MCF 10A (cell line): ENCODE data around the gene CFAP119. TPM values are rescaled to one million over a fixed set of nuclear protein-coding genes. Genes with fewer than 3 reads are reported as not detected.

Source experiments
- BruUV-seq: library from RNA; stranded (reverse); fragments of 400-500 nt; replicated peaks from 2 replicates; lab custom pipeline; 2021; lab: Mats Ljungman, UMichigan
- CTCF ChIA-PET: fragments of 300-600 bp; sonication (Branson Sonifier 250); formaldehyde crosslinking; extraction: SDS; loops from one replicate; lab custom pipeline; 2021; ENCODE audit warnings: antibody characterized with exemption, inconsistent platforms; lab: Yijun Ruan, JAX
- POLR2A ChIA-PET: fragments of 300-600, 350-650 bp; sonication (Branson Sonifier 250); formaldehyde crosslinking; extraction: SDS; loops from one replicate; lab custom pipeline; 2020; ENCODE audit warnings: antibody characterized with exemption, inconsistent platforms; lab: Yijun Ruan, JAX
- DNase-seq: peaks from one replicate; pipeline ENCODE4 v3.0.0-alpha.2; 2018; ENCODE audit not compliant: unreplicated experiment
- H3K27ac Mint-ChIP-seq: one replicate; pipeline ENCODE4 v1.8.0; 2022; ENCODE audit warnings: mild to moderate bottlenecking, low read depth, mixed read lengths; ENCODE audit not compliant: unreplicated experiment
- H3K27me3 Mint-ChIP-seq: one replicate; pipeline ENCODE4 v1.8.0; 2022; ENCODE audit warnings: mixed read lengths; ENCODE audit not compliant: insufficient read depth, unreplicated experiment
- H3K36me3 Mint-ChIP-seq: one replicate; pipeline ENCODE4 v1.8.0; 2022; ENCODE audit warnings: mild to moderate bottlenecking, moderate library complexity, mixed read lengths; ENCODE audit not compliant: insufficient read depth, unreplicated experiment
- H3K4me1 Mint-ChIP-seq: one replicate; pipeline ENCODE4 v1.8.0; 2022; ENCODE audit warnings: mixed read lengths; ENCODE audit not compliant: insufficient read depth, unreplicated experiment
- H3K4me3 Mint-ChIP-seq: one replicate; pipeline ENCODE4 v1.8.0; 2022; ENCODE audit warnings: mild to moderate bottlenecking, moderate library complexity, mixed read lengths; ENCODE audit not compliant: unreplicated experiment
- H3K9me3 Mint-ChIP-seq: one replicate; pipeline ENCODE4 v1.8.0; 2022; ENCODE audit warnings: mixed read lengths; ENCODE audit not compliant: unreplicated experiment
- intact Hi-C: fragments of 100-400 bp; cut with micrococcal nuclease; formaldehyde crosslinking; loops from 2 replicates; pipeline ENCODE4 v1.14.1; 2022
- total RNA-seq: library from RNA; stranded (reverse); gene quantifications from 2 replicates; pipeline ENCODE4 v1.2.3, GENCODE V29; 2022
- TF ChIP-seq, protein P1 (sequence below): fragments of 200-600 bp; IDR thresholded peaks from one replicate; pipeline ENCODE4 v1.8.0; 2022; ENCODE audit warnings: antibody characterized with exemption, mild to moderate bottlenecking; ENCODE audit not compliant: unreplicated experiment

CFAP119 gene
- total RNA-seq, 1 experiment from 2014 or later, result 5.2 TPM

DNA sequence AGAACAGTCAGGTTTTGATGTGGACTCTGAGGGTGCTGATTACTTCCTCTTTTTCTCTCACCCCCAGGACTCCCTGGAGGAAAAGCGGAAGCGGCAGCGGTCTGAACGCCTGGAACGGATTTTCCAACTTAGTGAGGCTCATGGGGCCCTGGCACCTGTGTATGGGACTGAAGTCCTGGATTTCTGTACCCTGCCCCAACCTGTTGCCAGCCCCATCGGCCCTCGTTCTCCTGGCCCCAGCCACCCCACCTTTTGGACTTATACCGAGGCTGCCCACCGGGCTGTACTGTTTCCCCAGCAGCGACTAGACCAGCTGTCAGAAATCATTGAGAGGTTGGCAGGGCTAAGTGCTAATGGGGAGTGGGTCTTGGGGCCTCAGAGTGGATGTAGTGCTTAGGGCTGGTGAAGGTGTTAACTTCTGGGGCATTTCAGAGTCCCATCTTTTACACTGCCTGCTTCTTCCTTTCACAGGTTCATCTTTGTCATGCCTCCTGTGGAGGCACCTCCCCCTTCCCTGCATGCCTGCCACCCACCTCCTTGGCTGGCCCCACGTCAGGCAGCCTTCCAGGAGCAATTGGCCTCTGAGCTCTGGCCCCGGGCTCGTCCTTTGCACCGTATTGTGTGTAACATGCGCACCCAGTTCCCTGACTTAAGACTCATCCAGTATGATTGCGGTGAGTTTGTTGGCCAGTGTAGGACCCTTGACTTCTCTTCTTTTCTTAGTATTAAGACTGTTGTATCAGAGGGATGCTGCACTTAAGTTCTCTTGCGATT is 32.8 kb downstream of the CFAP119 start:
- Mint-ChIP-seq H3K4me1 (no peaks in the 10 kb centered on the region), H3K9me3 (no peaks in the 10 kb centered on the region), H3K27me3 (no peaks in the 10 kb centered on the region), H3K27ac (no peak overlapping the region), H3K4me3 (no peak overlapping the region), H3K36me3 (peaks cover 99% of the 10 kb centered on the region)
- no TSS peak for BruUV-seq
- ChIA-PET CTCF (interaction anchor here (0.6 kb wide), 1 partner anchor 12 kb away, joined by 4 read pairs; no protein-coding TSS in a partner anchor), POLR2A (interaction anchor here (0.9 to 3.2 kb wide), 4 partner anchors 11 to 18 kb away, joined by 3 to 24 read pairs (median 6); a partner anchor contains a TSS)
- intact Hi-C loops, result no loop called here
- TF ChIP-seq, protein P1, sequence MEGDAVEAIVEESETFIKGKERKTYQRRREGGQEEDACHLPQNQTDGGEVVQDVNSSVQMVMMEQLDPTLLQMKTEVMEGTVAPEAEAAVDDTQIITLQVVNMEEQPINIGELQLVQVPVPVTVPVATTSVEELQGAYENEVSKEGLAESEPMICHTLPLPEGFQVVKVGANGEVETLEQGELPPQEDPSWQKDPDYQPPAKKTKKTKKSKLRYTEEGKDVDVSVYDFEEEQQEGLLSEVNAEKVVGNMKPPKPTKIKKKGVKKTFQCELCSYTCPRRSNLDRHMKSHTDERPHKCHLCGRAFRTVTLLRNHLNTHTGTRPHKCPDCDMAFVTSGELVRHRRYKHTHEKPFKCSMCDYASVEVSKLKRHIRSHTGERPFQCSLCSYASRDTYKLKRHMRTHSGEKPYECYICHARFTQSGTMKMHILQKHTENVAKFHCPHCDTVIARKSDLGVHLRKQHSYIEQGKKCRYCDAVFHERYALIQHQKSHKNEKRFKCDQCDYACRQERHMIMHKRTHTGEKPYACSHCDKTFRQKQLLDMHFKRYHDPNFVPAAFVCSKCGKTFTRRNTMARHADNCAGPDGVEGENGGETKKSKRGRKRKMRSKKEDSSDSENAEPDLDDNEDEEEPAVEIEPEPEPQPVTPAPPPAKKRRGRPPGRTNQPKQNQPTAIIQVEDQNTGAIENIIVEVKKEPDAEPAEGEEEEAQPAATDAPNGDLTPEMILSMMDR, result no peak
- DNase-seq, result no peak

DNA sequence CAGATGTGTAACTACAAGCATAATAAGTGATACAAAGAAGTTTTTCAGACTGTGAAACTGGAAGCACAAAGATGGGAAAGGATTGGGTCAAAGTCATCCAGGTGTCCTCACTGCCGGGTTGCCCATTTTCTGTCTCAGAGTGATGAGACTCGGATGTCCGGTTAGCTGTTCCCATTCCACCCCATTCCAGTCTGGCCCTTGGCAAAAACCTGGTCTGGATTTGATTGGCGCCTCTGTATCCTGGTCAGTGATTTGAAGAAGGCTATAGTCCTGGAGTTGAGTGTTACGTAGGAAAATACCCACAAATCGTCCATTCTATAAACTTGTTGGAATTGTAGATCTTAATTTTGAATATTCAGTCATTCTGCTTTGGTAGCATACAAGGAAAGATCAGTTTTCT is 33.5 kb downstream of the CFAP119 start:
- POLR2A ChIA-PET, result interaction anchor here (1.9 kb wide), 1 partner anchor 13 kb away, joined by 6 read pairs; no protein-coding TSS in a partner anchor
- BruUV-seq, result no TSS peak
- intact Hi-C loops, result no loop called here
- TF ChIP-seq, protein P1, result no peak
- Mint-ChIP-seq H3K4me1 (no peaks in the 10 kb centered on the region), H3K27me3 (no peaks in the 10 kb centered on the region), H3K9me3 (no peaks in the 10 kb centered on the region), H3K36me3 (peaks cover 97% of the 10 kb centered on the region), H3K27ac (no peak overlapping the region), H3K4me3 (no peak overlapping the region)
- DNase-seq, result no peak
- CTCF ChIA-PET, result no interaction called here

DNA sequence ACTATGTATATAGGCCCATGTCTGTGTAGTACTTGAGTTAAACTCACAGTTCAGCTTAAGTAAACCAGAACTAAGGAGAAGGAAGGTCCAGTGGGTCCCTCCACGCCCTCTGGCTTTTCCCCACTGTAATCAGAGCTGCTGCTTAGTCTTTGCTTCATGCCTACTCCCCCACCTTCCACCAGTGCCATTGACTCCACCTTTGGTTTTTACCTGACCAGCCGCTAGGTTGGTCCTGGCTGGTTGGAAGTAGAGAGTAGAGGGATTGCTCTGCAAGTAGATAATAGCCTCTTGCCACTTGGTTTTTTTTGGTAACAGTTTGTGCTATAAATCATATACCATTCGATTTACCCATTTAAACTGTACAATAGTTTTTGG is 36.5 kb downstream of the CFAP119 start:
- BruUV-seq, result no TSS peak
- H3K4me3 Mint-ChIP-seq, result no peak overlapping the region
- intact Hi-C loops, result no loop called here
- peaks cover 5% of the 10 kb centered on the region for H3K4me1 Mint-ChIP-seq
- DNase-seq, result no peak
- TF ChIP-seq, protein P1, result no peak
- H3K27ac Mint-ChIP-seq, result peak overlapping the region; percentile 7
- H3K9me3 Mint-ChIP-seq, result no peaks in the 10 kb centered on the region
- ChIA-PET CTCF (interaction anchor here (0.7 kb wide), 1 partner anchor 29 kb away, joined by 4 read pairs; no protein-coding TSS in a partner anchor), POLR2A (interaction anchor here (1.7 kb wide), 1 partner anchor 12 kb away, joined by 5 read pairs; no protein-coding TSS in a partner anchor)
- no peaks in the 10 kb centered on the region for H3K27me3 Mint-ChIP-seq
- H3K36me3 Mint-ChIP-seq, result peaks cover 90% of the 10 kb centered on the region

DNA sequence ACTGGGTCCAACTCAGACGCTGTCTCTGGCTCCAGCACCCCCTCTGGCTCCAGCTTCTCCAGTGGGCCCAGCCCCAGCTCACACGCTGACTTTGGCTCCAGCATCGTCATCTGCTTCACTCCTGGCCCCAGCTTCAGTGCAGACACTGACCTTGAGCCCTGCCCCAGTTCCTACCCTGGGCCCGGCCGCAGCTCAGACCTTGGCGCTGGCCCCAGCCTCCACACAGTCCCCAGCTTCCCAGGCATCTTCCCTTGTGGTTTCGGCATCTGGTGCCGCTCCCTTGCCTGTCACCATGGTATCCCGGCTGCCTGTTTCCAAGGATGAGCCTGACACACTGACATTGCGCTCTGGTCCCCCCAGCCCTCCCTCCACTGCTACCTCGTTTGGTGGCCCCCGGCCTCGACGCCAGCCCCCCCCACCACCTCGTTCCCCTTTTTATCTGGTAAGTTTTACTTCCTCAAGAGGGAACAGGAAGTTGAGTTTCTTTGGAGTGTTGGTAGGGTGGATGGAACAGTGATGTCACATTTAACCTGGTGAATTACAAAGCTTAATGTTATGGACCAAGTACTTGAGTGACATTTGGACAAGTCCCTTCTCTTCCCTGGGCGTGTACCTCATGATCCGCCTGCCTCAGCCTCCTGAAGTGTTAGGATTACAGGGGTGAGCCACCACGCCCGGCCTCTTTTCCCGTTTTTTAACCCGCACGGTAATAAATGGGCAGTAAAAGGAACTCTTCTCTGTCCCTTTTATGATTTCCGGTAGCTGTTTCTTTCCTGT is 37.0 kb downstream of the CFAP119 start:
- Mint-ChIP-seq H3K36me3 (peaks cover 90% of the 10 kb centered on the region), H3K4me3 (no peak overlapping the region), H3K27me3 (no peaks in the 10 kb centered on the region), H3K9me3 (no peaks in the 10 kb centered on the region), H3K4me1 (peaks cover 5% of the 10 kb centered on the region), H3K27ac (peak overlapping the region; percentile 7)
- POLR2A ChIA-PET, result interaction anchor here (1.1 to 1.7 kb wide), 3 partner anchors 13 to 23 kb away, joined by 4 to 5 read pairs (median 5); partner anchors contain the start of gene PHKG2
- CTCF ChIA-PET, result interaction anchor here (0.7 kb wide), 2 partner anchors 28 to 430 kb away, joined by 3 to 4 read pairs; no protein-coding TSS in a partner anchor
- BruUV-seq, result no TSS peak
- TF ChIP-seq, protein P1, result no peak
- intact Hi-C loops, result no loop called here
- no peak for DNase-seq
